Activated B cell treated with CpG ODN at 0.5 μM for 24 hours (primary cell): Measurements from ENCODE around the gene TSHZ2. TPM values are rescaled to one million over a fixed set of nuclear protein-coding genes. Genes with fewer than 3 reads are reported as not detected.

Source experiments
- ATAC-seq: fragments of 200-7000 bp; cut with Tn5 transposase; one replicate; pipeline ENCODE4 v1.10.0; 2021; ENCODE audit warnings: low read depth, mild to moderate bottlenecking, moderate library complexity
- CTCF ChIA-PET: fragments of 350-600 bp; sonication (Branson Sonifier 250); formaldehyde crosslinking; loops from one replicate; lab custom pipeline; 2021; ENCODE audit warnings: antibody characterized with exemption; lab: Charles Lee
- POLR2A ChIA-PET: fragments of 350-600 bp; sonication (Branson Sonifier 250); formaldehyde crosslinking; loops from one replicate; lab custom pipeline; 2021; ENCODE audit warnings: antibody characterized with exemption; lab: Charles Lee
- DNase-seq: peaks from one replicate; pipeline ENCODE4 v3.0.0; 2022
- H3K27ac Mint-ChIP-seq: one replicate; pipeline ENCODE4 v1.8.0; 2020; ENCODE audit warnings: mixed read lengths
- H3K27me3 Mint-ChIP-seq: one replicate; pipeline ENCODE4 v1.8.0; 2021; ENCODE audit warnings: mixed read lengths
- H3K36me3 Mint-ChIP-seq: one replicate; pipeline ENCODE4 v1.8.0; 2021; ENCODE audit warnings: low read depth, mixed read lengths
- H3K4me1 Mint-ChIP-seq: one replicate; pipeline ENCODE4 v1.8.0; 2021; ENCODE audit warnings: mixed read lengths
- H3K4me3 Mint-ChIP-seq: one replicate; pipeline ENCODE4 v1.8.0; 2020; ENCODE audit warnings: mild to moderate bottlenecking, mixed read lengths
- H3K9me3 Mint-ChIP-seq: one replicate; pipeline ENCODE4 v1.8.0; 2020; ENCODE audit warnings: mixed read lengths
- CTCF ChIP-seq: fragments of 200-600 bp; IDR thresholded peaks from one replicate; pipeline ENCODE4 v1.8.0; 2022; ENCODE audit warnings: antibody characterized with exemption, mild to moderate bottlenecking
- intact Hi-C: fragments of 100-400 bp; cut with micrococcal nuclease; formaldehyde crosslinking; loops from one replicate; pipeline ENCODE4 v1.15.1; 2024
- total RNA-seq: library from RNA; stranded (reverse); gene quantifications from 2 replicates; pipeline ENCODE4 v1.2.3, GENCODE V29; 2022

Gene TSHZ2
- total RNA-seq, 1 donor from 2014 or later = 1.7 TPM

- no peak overlapping the region for H3K27ac Mint-ChIP-seq
- ChIA-PET POLR2A (no interaction called here), CTCF (no interaction called here)
- intact Hi-C loops = no loop called here
- H3K27me3 Mint-ChIP-seq = no peaks in the 10 kb centered on the region
- H3K4me1 Mint-ChIP-seq = no peaks in the 10 kb centered on the region
- no peak for DNase-seq
- H3K9me3 Mint-ChIP-seq = no peaks in the 10 kb centered on the region
- no peak for ATAC-seq
- H3K4me3 Mint-ChIP-seq = no peak overlapping the region
- H3K36me3 Mint-ChIP-seq = no peaks in the 10 kb centered on the region
- no peak for TF ChIP-seq CTCF
Measured at GRCh38 chr20:52994184-52994970, 22.2 kb downstream of the TSHZ2 start.

GRCh38 chr20:52996130-52996529 lies 24.0 kb downstream of the TSHZ2 start:
- Mint-ChIP-seq H3K27ac (no peak overlapping the region), H3K27me3 (no peaks in the 10 kb centered on the region), H3K36me3 (no peaks in the 10 kb centered on the region), H3K4me3 (no peak overlapping the region), H3K4me1 (peaks cover 8% of the 10 kb centered on the region), H3K9me3 (no peaks in the 10 kb centered on the region)
- TF ChIP-seq CTCF = no peak
- DNase-seq = no peak
- ChIA-PET CTCF (no interaction called here), POLR2A (no interaction called here)
- no peak for ATAC-seq
- intact Hi-C loops = no loop called here

GRCh38 chr20:52996658-52997057 lies 24.5 kb downstream of the TSHZ2 start:
- H3K36me3 Mint-ChIP-seq = no peaks in the 10 kb centered on the region
- no peak for DNase-seq
- TF ChIP-seq CTCF = no peak
- POLR2A ChIA-PET = no interaction called here
- intact Hi-C loops = no loop called here
- CTCF ChIA-PET = no interaction called here
- no peaks in the 10 kb centered on the region for H3K27me3 Mint-ChIP-seq
- no peak overlapping the region for H3K27ac Mint-ChIP-seq
- H3K4me3 Mint-ChIP-seq = no peak overlapping the region
- no peak for ATAC-seq
- H3K9me3 Mint-ChIP-seq = no peaks in the 10 kb centered on the region
- H3K4me1 Mint-ChIP-seq = peaks cover 13% of the 10 kb centered on the region

GRCh38 chr20:52998268-52998667 lies 26.1 kb downstream of the TSHZ2 start:
- CTCF ChIA-PET = no interaction called here
- H3K9me3 Mint-ChIP-seq = no peaks in the 10 kb centered on the region
- no peak for DNase-seq
- no peaks in the 10 kb centered on the region for H3K27me3 Mint-ChIP-seq
- intact Hi-C loops = no loop called here
- no peak overlapping the region for H3K4me3 Mint-ChIP-seq
- H3K27ac Mint-ChIP-seq = no peak overlapping the region
- POLR2A ChIA-PET = no interaction called here
- no peak for ATAC-seq
- TF ChIP-seq CTCF = no peak
- peaks cover 21% of the 10 kb centered on the region for H3K4me1 Mint-ChIP-seq
- H3K36me3 Mint-ChIP-seq = no peaks in the 10 kb centered on the region

GRCh38 chr20:52999040-52999439 lies 26.9 kb downstream of the TSHZ2 start:
- no peak for TF ChIP-seq CTCF
- ChIA-PET CTCF (no interaction called here), POLR2A (no interaction called here)
- Mint-ChIP-seq H3K27me3 (no peaks in the 10 kb centered on the region), H3K27ac (no peak overlapping the region), H3K9me3 (no peaks in the 10 kb centered on the region), H3K36me3 (no peaks in the 10 kb centered on the region), H3K4me3 (no peak overlapping the region), H3K4me1 (peaks cover 22% of the 10 kb centered on the region)
- ATAC-seq (no peak), DNase-seq (no peak)
- intact Hi-C loops = no loop called here
